Endothelial cell of umbilical vein (primary cell): ENCODE data around the gene MARS1.
A peak's percentile ranks its signal among the peaks of the same experiment; 100 is the strongest.

Source experiments
- JUN ChIP-seq: IDR thresholded peaks from 2 replicates; pipeline ENCODE4 v1.6.1; 2011; ENCODE audit warnings: borderline replicate concordance, low read depth; ENCODE audit not compliant: insufficient read length, insufficient read depth
- POLR2A ChIP-seq: IDR thresholded peaks from 2 replicates; pipeline ENCODE4 v1.6.1; 2012; ENCODE audit warnings: low read depth, mild to moderate bottlenecking, control low read depth, low read length
- TF ChIP-seq, protein P1 (sequence below), 2 donors: IDR thresholded peaks; 1 replicate in 1 of 2; 2 replicates in 1 of 2; pipeline ENCODE4 v1.5.1; 2011; ENCODE audit warnings: low read length in 2 of 2, mild to moderate bottlenecking in 2 of 2, moderate library complexity in 2 of 2, control low read depth in 1 of 2, inconsistent platforms in 1 of 2, low read depth in 1 of 2; ENCODE audit not compliant: insufficient read depth in 1 of 2; ENCODE audit errors: extremely low read depth in 1 of 2

DNA sequence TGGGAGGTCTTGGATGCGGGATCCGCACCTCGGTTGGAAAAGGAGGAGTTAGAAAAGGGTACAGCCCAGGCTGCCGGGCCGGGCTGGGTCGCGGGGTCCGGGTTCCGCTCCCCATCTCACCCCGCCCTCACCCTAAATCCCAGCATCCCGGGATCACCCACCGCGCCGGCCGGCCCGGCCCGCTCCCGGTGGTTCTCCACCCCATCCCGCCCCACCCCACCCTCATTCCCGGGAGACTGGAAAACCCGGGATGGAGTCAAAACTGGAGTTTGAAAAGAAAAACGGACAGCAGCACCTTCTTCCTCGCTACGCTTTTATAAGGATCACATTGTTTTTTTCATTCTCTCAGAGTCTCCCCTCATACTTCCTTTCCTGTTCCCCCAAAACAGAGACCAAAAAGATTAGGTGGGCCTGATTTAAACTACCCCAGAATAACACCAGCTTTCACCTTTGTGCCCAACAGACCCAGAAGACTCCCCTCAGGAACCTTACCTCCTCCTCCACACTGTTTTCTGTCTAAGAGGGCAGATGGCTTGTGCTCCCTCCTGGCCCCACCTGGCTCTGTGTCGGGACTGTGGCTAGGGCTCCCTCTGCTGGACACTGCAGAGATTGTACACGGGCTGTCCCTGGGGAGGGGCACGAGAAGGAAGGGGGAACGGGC, 25.5 kb upstream of the MARS1 start:
- TF ChIP-seq, protein P1, sequence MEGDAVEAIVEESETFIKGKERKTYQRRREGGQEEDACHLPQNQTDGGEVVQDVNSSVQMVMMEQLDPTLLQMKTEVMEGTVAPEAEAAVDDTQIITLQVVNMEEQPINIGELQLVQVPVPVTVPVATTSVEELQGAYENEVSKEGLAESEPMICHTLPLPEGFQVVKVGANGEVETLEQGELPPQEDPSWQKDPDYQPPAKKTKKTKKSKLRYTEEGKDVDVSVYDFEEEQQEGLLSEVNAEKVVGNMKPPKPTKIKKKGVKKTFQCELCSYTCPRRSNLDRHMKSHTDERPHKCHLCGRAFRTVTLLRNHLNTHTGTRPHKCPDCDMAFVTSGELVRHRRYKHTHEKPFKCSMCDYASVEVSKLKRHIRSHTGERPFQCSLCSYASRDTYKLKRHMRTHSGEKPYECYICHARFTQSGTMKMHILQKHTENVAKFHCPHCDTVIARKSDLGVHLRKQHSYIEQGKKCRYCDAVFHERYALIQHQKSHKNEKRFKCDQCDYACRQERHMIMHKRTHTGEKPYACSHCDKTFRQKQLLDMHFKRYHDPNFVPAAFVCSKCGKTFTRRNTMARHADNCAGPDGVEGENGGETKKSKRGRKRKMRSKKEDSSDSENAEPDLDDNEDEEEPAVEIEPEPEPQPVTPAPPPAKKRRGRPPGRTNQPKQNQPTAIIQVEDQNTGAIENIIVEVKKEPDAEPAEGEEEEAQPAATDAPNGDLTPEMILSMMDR (IDR thresholded peaks at IDR 0.05; ENCODE audit: extremely low read depth in 1 of 2, insufficient read depth in 1 of 2, low read depth in 1 of 2, low read length in 2 of 2), result peak; percentile 97 to 98
- TF ChIP-seq POLR2A (no peak), JUN (no peak)
